ENCODE results near the gene SWAP70.

The SWAP70 gene

GRCh38 chr11:9717719-9718118 is 53.8 kb downstream of the SWAP70 start:
- no peak overlapping the region for H2AFZ ChIP-seq (ENCODE audit: low read depth, low read length, severe bottlenecking)
- H4K20me1 ChIP-seq (ENCODE audit: low read depth, low read length), result peaks cover 43% of the 10 kb centered on the region
- H3K79me2 ChIP-seq (ENCODE audit: insufficient read depth, low read length), result peaks cover 99% of the 10 kb centered on the region
- no peaks in the 10 kb centered on the region for H3K27me3 ChIP-seq (ENCODE audit: low read length)
- no peak overlapping the region for H3K4me3 ChIP-seq (ENCODE audit: insufficient read depth, low read length, poor library complexity, severe bottlenecking)
- H3K36me3 ChIP-seq (ENCODE audit: low read length), result peaks cover 79% of the 10 kb centered on the region
- peak overlapping the region; percentile 6; the same call in 1 of the 2 replicates for H3K9ac ChIP-seq (ENCODE audit: low read length)
- H3K9me3 ChIP-seq (ENCODE audit: insufficient read depth, low read length), result peaks cover 4% of the 10 kb centered on the region; the same call in 1 of the 2 replicates
- H3K4me2 ChIP-seq (ENCODE audit: low read depth, low read length, poor library complexity, severe bottlenecking), result peak overlapping the region; percentile 28
- peaks cover 86% of the 10 kb centered on the region for H3F3A ChIP-seq (ENCODE audit: insufficient read depth)
- H3K27ac ChIP-seq (ENCODE audit: low read depth, low read length), result peak overlapping the region; percentile 69
- TF ChIP-seq CTCF (IDR thresholded peaks at IDR 0.05; ENCODE audit: insufficient read depth, low read length, poor library complexity, severe bottlenecking) (no peak), EZH2phosphoT487 (conservative IDR thresholded peaks at IDR 0.05; ENCODE audit: low read length) (no peak)
- H3K9me2 ChIP-seq (replicated peaks; ENCODE audit: insufficient read depth, low read length), result no peaks in the 10 kb centered on the region

GRCh38 chr11:9718147-9718546 is 54.3 kb downstream of the SWAP70 start:
- peaks cover 77% of the 10 kb centered on the region for H3K36me3 ChIP-seq (ENCODE audit: low read length)

GRCh38 chr11:9719566-9720289 is 55.9 kb downstream of the SWAP70 start:
- Histone ChIP-seq H3K36me3 (ENCODE audit: low read length) (peaks cover 75% of the 10 kb centered on the region), H3K27me3 (ENCODE audit: low read length) (no peaks in the 10 kb centered on the region), H3K9me2 (replicated peaks; ENCODE audit: insufficient read depth, low read length) (no peaks in the 10 kb centered on the region), H3K4me3 (ENCODE audit: insufficient read depth, low read length, poor library complexity, severe bottlenecking) (no peak overlapping the region), H3K9ac (ENCODE audit: low read length) (0 out of 2 replicates have a peak overlapping the region, but pooled peaks have one; percentile 4), H3K27ac (ENCODE audit: low read depth, low read length) (peak overlapping the region; percentile 69), H3K9me3 (ENCODE audit: insufficient read depth, low read length) (no peaks in the 10 kb centered on the region), H3K79me2 (ENCODE audit: insufficient read depth, low read length) (peaks cover 99% of the 10 kb centered on the region), H2AFZ (ENCODE audit: low read depth, low read length, severe bottlenecking) (no peak overlapping the region), H4K20me1 (ENCODE audit: low read depth, low read length) (peaks cover 35% of the 10 kb centered on the region), H3K4me2 (ENCODE audit: low read depth, low read length, poor library complexity, severe bottlenecking) (peak overlapping the region; percentile 19), H3F3A (ENCODE audit: insufficient read depth) (peaks cover 87% of the 10 kb centered on the region)
- TF ChIP-seq CTCF (IDR thresholded peaks at IDR 0.05; ENCODE audit: insufficient read depth, low read length, poor library complexity, severe bottlenecking), result no peak
- TF ChIP-seq EZH2phosphoT487 (conservative IDR thresholded peaks at IDR 0.05; ENCODE audit: low read length), result no peak

More at GRCh38 chr11:9718147-9718546, 54.3 kb downstream of the SWAP70 start:
- Histone ChIP-seq H2AFZ (ENCODE audit: low read depth, low read length, severe bottlenecking) (no peak overlapping the region), H3F3A (ENCODE audit: insufficient read depth) (peaks cover 88% of the 10 kb centered on the region), H3K27ac (ENCODE audit: low read depth, low read length) (peak overlapping the region; percentile 69), H3K27me3 (ENCODE audit: low read length) (no peaks in the 10 kb centered on the region), H3K9ac (ENCODE audit: low read length) (peak overlapping the region; percentile 6; the same call in 1 of the 2 replicates), H3K9me3 (ENCODE audit: insufficient read depth, low read length) (peaks cover 4% of the 10 kb centered on the region; the same call in 1 of the 2 replicates), H4K20me1 (ENCODE audit: low read depth, low read length) (peaks cover 39% of the 10 kb centered on the region), H3K4me3 (ENCODE audit: insufficient read depth, low read length, poor library complexity, severe bottlenecking) (no peak overlapping the region), H3K9me2 (replicated peaks; ENCODE audit: insufficient read depth, low read length) (no peaks in the 10 kb centered on the region), H3K79me2 (ENCODE audit: insufficient read depth, low read length) (peaks cover 99% of the 10 kb centered on the region), H3K4me2 (ENCODE audit: low read depth, low read length, poor library complexity, severe bottlenecking) (peak overlapping the region; percentile 28)
- TF ChIP-seq CTCF (IDR thresholded peaks at IDR 0.05; ENCODE audit: insufficient read depth, low read length, poor library complexity, severe bottlenecking), result no peak
- TF ChIP-seq EZH2phosphoT487 (conservative IDR thresholded peaks at IDR 0.05; ENCODE audit: low read length), result no peak
